Astrocyte (in vitro differentiated cells and primary cell): ENCODE results near the gene RPUSD3. TPM values are rescaled to one million over a fixed set of nuclear protein-coding genes. Genes with fewer than 3 reads are reported as not detected.

ENCODE experiments used
- DNase-seq: peaks from one replicate; pipeline ENCODE4 v3.0.0-alpha.2; 2010; ENCODE audit warnings: low read depth
- FAIRE-seq: peaks from 2 replicates; lab custom pipeline; 2011; peaks lifted over from hg19 to GRCh38; lab: Jason Lieb, UNC
- H2AFZ ChIP-seq: 2 replicates; pipeline ENCODE4 v1.6.0; 2012; ENCODE audit warnings: low read depth, low read length, inconsistent platforms
- H3K27ac ChIP-seq: 2 replicates; pipeline ENCODE4 v1.5.1; 2011; ENCODE audit warnings: low read depth, low read length, inconsistent platforms
- H3K27me3 ChIP-seq: 2 replicates; pipeline ENCODE4 v1.6.0; 2011; ENCODE audit warnings: low read length, inconsistent platforms; ENCODE audit not compliant: insufficient read depth
- H3K36me3 ChIP-seq: 2 replicates; pipeline ENCODE4 v1.5.1; 2011; ENCODE audit warnings: low read length, inconsistent platforms; ENCODE audit not compliant: insufficient read depth
- H3K4me1 ChIP-seq: 2 replicates; pipeline ENCODE4 v1.5.1; 2011; ENCODE audit warnings: low read length, inconsistent platforms; ENCODE audit not compliant: insufficient read depth
- H3K4me2 ChIP-seq: 2 replicates; pipeline ENCODE4 v1.6.0; 2012; ENCODE audit warnings: low read length, inconsistent platforms
- H3K4me3 ChIP-seq: 2 replicates; pipeline ENCODE4 v1.5.1; 2011; ENCODE audit warnings: low read depth, mild to moderate bottlenecking, low read length, inconsistent platforms; ENCODE audit not compliant: insufficient read depth
- H3K79me2 ChIP-seq: 2 replicates; pipeline ENCODE4 v1.6.0; 2012; ENCODE audit warnings: mild to moderate bottlenecking, low read length, inconsistent platforms; ENCODE audit not compliant: insufficient read depth
- H3K9ac ChIP-seq: 2 replicates; pipeline ENCODE4 v1.6.0; 2012; ENCODE audit warnings: mild to moderate bottlenecking, low read length, inconsistent platforms
- H3K9me3 ChIP-seq: 2 replicates; pipeline ENCODE4 v1.5.1; 2012; ENCODE audit warnings: low read depth, mild to moderate bottlenecking, low read length, inconsistent platforms; ENCODE audit not compliant: insufficient read depth
- H4K20me1 ChIP-seq: 2 replicates; pipeline ENCODE4 v1.6.0; 2012; ENCODE audit warnings: low read length, inconsistent platforms; ENCODE audit not compliant: insufficient read depth
- H3K27ac Mint-ChIP-seq: one replicate; pipeline ENCODE4 v1.8.0; 2021; ENCODE audit warnings: mild to moderate bottlenecking, mixed read lengths; ENCODE audit not compliant: unreplicated experiment
- H3K27me3 Mint-ChIP-seq: one replicate; pipeline ENCODE4 v1.8.0; 2021; ENCODE audit warnings: low read depth, mixed read lengths; ENCODE audit not compliant: unreplicated experiment
- H3K36me3 Mint-ChIP-seq: one replicate; pipeline ENCODE4 v1.8.0; 2021; ENCODE audit warnings: low read depth, mixed read lengths; ENCODE audit not compliant: unreplicated experiment
- H3K4me1 Mint-ChIP-seq: one replicate; pipeline ENCODE4 v1.8.0; 2021; ENCODE audit warnings: low read depth, mixed read lengths; ENCODE audit not compliant: unreplicated experiment
- H3K4me3 Mint-ChIP-seq: one replicate; pipeline ENCODE4 v1.8.0; 2021; ENCODE audit warnings: mild to moderate bottlenecking, moderate library complexity, mixed read lengths; ENCODE audit not compliant: unreplicated experiment
- H3K9me3 Mint-ChIP-seq: one replicate; pipeline ENCODE4 v1.8.0; 2021; ENCODE audit warnings: mild to moderate bottlenecking, mixed read lengths; ENCODE audit not compliant: unreplicated experiment
- EZH2 ChIP-seq: IDR thresholded peaks from 2 replicates; pipeline ENCODE4 v1.6.1; 2012; ENCODE audit warnings: mild to moderate bottlenecking, low read length, inconsistent platforms; ENCODE audit not compliant: insufficient read depth
- total RNA-seq: library from RNA; stranded (reverse); gene quantifications from 2 replicates; pipeline ENCODE4 v1.2.1, GENCODE V29; 2021
- TF ChIP-seq, protein P1 (sequence below): IDR thresholded peaks from 2 replicates; pipeline ENCODE4 v1.5.1; 2011; ENCODE audit warnings: low read depth, mild to moderate bottlenecking, inconsistent platforms, low read length, moderate library complexity; ENCODE audit not compliant: insufficient read depth

Gene RPUSD3
- total RNA-seq, 1 donor from 2014 or later = 35.4 TPM

DNA sequence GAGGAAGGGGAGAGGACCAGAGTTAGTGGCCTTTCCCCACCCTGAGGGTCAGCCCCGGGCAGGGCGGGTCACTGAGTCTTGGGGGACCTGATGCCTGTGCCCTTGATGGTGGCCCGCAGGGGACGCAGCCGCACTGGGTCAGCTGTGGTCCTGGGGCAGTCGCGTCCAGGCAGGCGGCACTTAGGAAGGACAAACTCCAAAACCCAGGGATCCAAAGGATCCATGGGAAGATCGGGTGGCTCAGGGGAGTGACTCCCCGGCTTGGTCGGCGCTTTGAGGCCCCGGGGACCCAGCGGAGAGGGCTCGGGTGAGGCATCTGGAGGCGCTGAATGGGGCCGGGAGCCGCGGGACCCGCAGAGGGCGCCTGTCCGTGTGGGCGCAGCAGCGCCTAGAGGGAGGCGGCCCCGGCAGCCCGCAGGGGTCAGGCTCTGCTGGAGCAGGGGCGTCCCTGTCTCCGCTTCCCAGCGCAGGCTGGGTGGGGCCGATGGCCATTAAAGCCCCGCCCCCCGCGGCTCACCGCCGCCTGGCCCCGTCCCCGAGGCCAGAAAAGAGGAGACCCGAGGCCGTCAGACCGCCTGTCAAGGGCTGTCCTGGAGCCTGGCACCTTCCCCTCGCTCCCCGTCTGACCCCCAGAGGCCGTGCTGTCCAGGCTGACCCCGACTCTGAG is 18.7 kb upstream of the RPUSD3 start:
- Histone ChIP-seq H3K79me2 (no peaks in the 10 kb centered on the region), H3K9ac (no peak overlapping the region), H3K27me3 (no peaks in the 10 kb centered on the region), H3K4me1 (peaks cover 9% of the 10 kb centered on the region), H4K20me1 (no peaks in the 10 kb centered on the region), H3K9me3 (no peaks in the 10 kb centered on the region), H3K27ac (no peak overlapping the region), H2AFZ (peak overlapping the region; percentile 67), H3K4me3 (no peak overlapping the region), H3K4me2 (peak overlapping the region; percentile 62), H3K36me3 (no peaks in the 10 kb centered on the region)
- no peak for DNase-seq
- Mint-ChIP-seq H3K9me3 (no peaks in the 10 kb centered on the region), H3K4me3 (no peak overlapping the region), H3K36me3 (no peaks in the 10 kb centered on the region), H3K27ac (no peak overlapping the region), H3K4me1 (peaks cover 7% of the 10 kb centered on the region), H3K27me3 (peaks cover 7% of the 10 kb centered on the region)
- no peak for TF ChIP-seq EZH2
- TF ChIP-seq, protein P1, sequence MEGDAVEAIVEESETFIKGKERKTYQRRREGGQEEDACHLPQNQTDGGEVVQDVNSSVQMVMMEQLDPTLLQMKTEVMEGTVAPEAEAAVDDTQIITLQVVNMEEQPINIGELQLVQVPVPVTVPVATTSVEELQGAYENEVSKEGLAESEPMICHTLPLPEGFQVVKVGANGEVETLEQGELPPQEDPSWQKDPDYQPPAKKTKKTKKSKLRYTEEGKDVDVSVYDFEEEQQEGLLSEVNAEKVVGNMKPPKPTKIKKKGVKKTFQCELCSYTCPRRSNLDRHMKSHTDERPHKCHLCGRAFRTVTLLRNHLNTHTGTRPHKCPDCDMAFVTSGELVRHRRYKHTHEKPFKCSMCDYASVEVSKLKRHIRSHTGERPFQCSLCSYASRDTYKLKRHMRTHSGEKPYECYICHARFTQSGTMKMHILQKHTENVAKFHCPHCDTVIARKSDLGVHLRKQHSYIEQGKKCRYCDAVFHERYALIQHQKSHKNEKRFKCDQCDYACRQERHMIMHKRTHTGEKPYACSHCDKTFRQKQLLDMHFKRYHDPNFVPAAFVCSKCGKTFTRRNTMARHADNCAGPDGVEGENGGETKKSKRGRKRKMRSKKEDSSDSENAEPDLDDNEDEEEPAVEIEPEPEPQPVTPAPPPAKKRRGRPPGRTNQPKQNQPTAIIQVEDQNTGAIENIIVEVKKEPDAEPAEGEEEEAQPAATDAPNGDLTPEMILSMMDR = no peak
- no peak for FAIRE-seq

DNA sequence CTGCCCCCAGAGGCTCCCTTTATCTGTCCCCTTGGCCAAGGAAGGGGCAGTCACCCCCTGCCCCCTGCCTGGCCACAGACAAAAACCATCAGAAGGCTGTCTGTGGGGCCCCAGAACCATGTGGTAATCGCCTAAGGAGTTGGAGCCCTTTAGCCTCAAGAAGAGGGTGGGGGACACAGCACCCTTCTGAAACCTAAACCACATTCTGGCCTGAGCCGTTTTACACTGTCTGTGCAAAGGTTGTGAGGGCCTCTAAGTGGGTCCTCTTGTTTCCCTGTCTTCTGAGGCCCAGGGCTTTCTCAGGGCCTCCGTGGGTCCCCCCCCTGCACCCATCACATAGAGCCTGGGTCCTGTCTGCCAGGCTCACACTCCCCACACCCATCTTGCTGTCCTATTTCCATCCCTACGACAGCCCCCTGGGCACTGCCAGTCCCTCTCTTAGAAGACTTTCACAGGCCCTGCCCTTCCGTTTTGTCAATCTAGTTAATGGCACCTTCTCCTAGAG is 17.9 kb upstream of the RPUSD3 start:
- no peak overlapping the region for H3K27ac Mint-ChIP-seq
- no peak overlapping the region for H3K4me3 ChIP-seq
- peaks cover 7% of the 10 kb centered on the region for H3K4me1 Mint-ChIP-seq
- H3K27me3 ChIP-seq = no peaks in the 10 kb centered on the region
- H3K27ac ChIP-seq = no peak overlapping the region
- no peaks in the 10 kb centered on the region for H3K36me3 ChIP-seq
- H4K20me1 ChIP-seq = no peaks in the 10 kb centered on the region
- no peak overlapping the region for H3K4me3 Mint-ChIP-seq
- H3K4me1 ChIP-seq = peaks cover 9% of the 10 kb centered on the region
- H3K9me3 Mint-ChIP-seq = no peaks in the 10 kb centered on the region
- no peak for FAIRE-seq
- H3K9me3 ChIP-seq = no peaks in the 10 kb centered on the region
- no peak for DNase-seq
- H3K27me3 Mint-ChIP-seq = peaks cover 7% of the 10 kb centered on the region
- no peak overlapping the region for H2AFZ ChIP-seq
- H3K4me2 ChIP-seq = no peak overlapping the region
- TF ChIP-seq, protein P1 = no peak
- TF ChIP-seq EZH2 = no peak
- H3K9ac ChIP-seq = no peak overlapping the region
- no peaks in the 10 kb centered on the region for H3K79me2 ChIP-seq
- H3K36me3 Mint-ChIP-seq = no peaks in the 10 kb centered on the region

DNA sequence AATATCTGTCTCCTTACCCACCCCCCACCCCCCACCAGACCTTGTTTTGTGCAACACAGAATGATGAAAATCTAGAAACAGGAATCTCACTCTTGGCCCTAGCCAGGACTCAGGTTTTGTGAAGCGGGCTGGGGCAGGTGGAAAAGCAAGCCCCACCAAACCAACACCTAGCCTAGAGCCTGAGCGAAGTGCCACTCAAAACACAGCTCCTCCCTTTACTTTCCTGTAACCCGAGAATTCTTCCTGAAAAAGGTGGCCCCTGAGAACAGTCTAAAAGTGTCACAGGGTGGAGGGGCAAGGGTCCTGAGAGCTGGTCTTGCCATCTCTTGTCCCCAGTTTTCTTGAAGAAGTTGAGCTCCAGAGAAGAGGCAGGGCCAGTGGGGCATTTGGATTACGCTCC is 17.4 kb upstream of the RPUSD3 start:
- Histone ChIP-seq H3K9ac (no peak overlapping the region), H3K27me3 (no peaks in the 10 kb centered on the region), H3K4me1 (peaks cover 9% of the 10 kb centered on the region), H3K9me3 (no peaks in the 10 kb centered on the region), H3K36me3 (no peaks in the 10 kb centered on the region), H3K4me2 (no peak overlapping the region), H3K27ac (no peak overlapping the region), H2AFZ (no peak overlapping the region), H3K79me2 (no peaks in the 10 kb centered on the region), H4K20me1 (no peaks in the 10 kb centered on the region), H3K4me3 (no peak overlapping the region)
- no peak overlapping the region for H3K27ac Mint-ChIP-seq
- H3K4me3 Mint-ChIP-seq = no peak overlapping the region
- H3K4me1 Mint-ChIP-seq = peaks cover 7% of the 10 kb centered on the region
- H3K27me3 Mint-ChIP-seq = peaks cover 7% of the 10 kb centered on the region
- no peaks in the 10 kb centered on the region for H3K9me3 Mint-ChIP-seq
- H3K36me3 Mint-ChIP-seq = no peaks in the 10 kb centered on the region
- no peak for FAIRE-seq
- no peak for DNase-seq
- TF ChIP-seq, protein P1 = no peak
- no peak for TF ChIP-seq EZH2
